ENCODE results near the gene ARSK.

ARSK gene

GRCh38 chr5:95646569-95647431 lies 91.9 kb downstream of the ARSK start, which contains the start of gene RFESD (continued):
- TF ChIP-seq SP2 (tag by site-specific recombination; IDR thresholded peaks at IDR 0.05) (peak; percentile 96), ZNF521 (tag by site-specific recombination; IDR thresholded peaks at IDR 0.05) (no peak), ZNF423 (tag by site-specific recombination; IDR thresholded peaks at IDR 0.05) (no peak), ZNF280C (tag by site-specific recombination; IDR thresholded peaks at IDR 0.05) (no peak), ZNF561 (tag by site-specific recombination; IDR thresholded peaks at IDR 0.05; ENCODE audit: borderline replicate concordance) (no peak), ZBTB17 (tag by site-specific recombination; IDR thresholded peaks at IDR 0.05) (peak; percentile 69), ZBTB21 (tag by site-specific recombination; IDR thresholded peaks at IDR 0.05) (no peak; the same call in 1 of the 2 replicates), ZSCAN4 (tag by site-specific recombination; IDR thresholded peaks at IDR 0.05) (no peak), ZNF692 (tag by site-specific recombination; IDR thresholded peaks at IDR 0.05) (peak; percentile 39; the same call in 1 of the 2 replicates), ZNF473 (tag by site-specific recombination; IDR thresholded peaks at IDR 0.05) (no peak), ZNF629 (tag by site-specific recombination; IDR thresholded peaks at IDR 0.05) (peak; percentile 75), PRDM10 (tag by site-specific recombination; IDR thresholded peaks at IDR 0.05) (peak; percentile 60), ZNF639 (tag by site-specific recombination; IDR thresholded peaks at IDR 0.05) (no peak), ZNF350 (tag by site-specific recombination; IDR thresholded peaks at IDR 0.05) (no peak), ZNF416 (tag by site-specific recombination; IDR thresholded peaks at IDR 0.05) (no peak), ZNF529 (tag by site-specific recombination; IDR thresholded peaks at IDR 0.05; ENCODE audit: insufficient replicate concordance) (no peak), ZNF239 (tag by site-specific recombination; IDR thresholded peaks at IDR 0.05) (no peak), ZFHX2 (tag by site-specific recombination; conservative IDR thresholded peaks at IDR 0.05) (peak; percentile 74), ZNF302 (tag by site-specific recombination; IDR thresholded peaks at IDR 0.05; ENCODE audit: low read depth) (no peak), REST (tag by site-specific recombination; IDR thresholded peaks at IDR 0.05) (peak; percentile 44; the same call in 1 of the 2 replicates), ZNF16 (tag by site-specific recombination; IDR thresholded peaks at IDR 0.05; ENCODE audit: low read depth) (no peak), ZEB2 (tag by site-specific recombination; IDR thresholded peaks at IDR 0.05) (peak; percentile 83), ZNF221 (tag by site-specific recombination; IDR thresholded peaks at IDR 0.05; ENCODE audit: borderline replicate concordance) (no peak), ZNF560 (tag by site-specific recombination; IDR thresholded peaks at IDR 0.05; ENCODE audit: borderline replicate concordance) (no peak), ZNF19 (tag by site-specific recombination; IDR thresholded peaks at IDR 0.05; ENCODE audit: low read depth) (no peak), ZIC2 (tag by site-specific recombination; IDR thresholded peaks at IDR 0.05) (no peak; the same call in 1 of the 2 replicates)

Measured in HEK293 (cell line).